HepG2 (cell line): ENCODE measurements around the gene HTR1D. TPM values are rescaled to one million over a fixed set of nuclear protein-coding genes. Genes with fewer than 3 reads are reported as not detected.

ENCODE experiments used
- ATAC-seq: fragments of 200-7000 bp; cut with Tn5 transposase; 3 replicates; pipeline ENCODE4 v1.9.1; 2020; ENCODE audit warnings: mild to moderate bottlenecking, moderate library complexity
- BruUV-seq: library from RNA; stranded (reverse); fragments of 400-500 nt; replicated peaks from 2 replicates; lab custom pipeline; 2021; lab: Mats Ljungman, UMichigan
- CTCF ChIA-PET: fragments of 300-600 bp; formaldehyde crosslinking; extraction: SDS; loops from one replicate; lab custom pipeline; 2021; ENCODE audit warnings: low total read pairs, inconsistent platforms, low intra/inter-chr PET ratio; lab: Yijun Ruan, JAX
- POLR2A ChIA-PET: fragments of 350-600 bp; sonication (Branson Sonifier 250); formaldehyde crosslinking; loops from one replicate; lab custom pipeline; 2020; ENCODE audit warnings: antibody characterized with exemption, inconsistent platforms; lab: Yijun Ruan, JAX
- DNase-seq: peaks from one replicate; pipeline ENCODE4 v3.0.0-alpha.2; 2015; ENCODE audit warnings: low spot score
- FAIRE-seq: peaks from 3 replicates; lab custom pipeline; 2011; peaks lifted over from hg19 to GRCh38; lab: Jason Lieb, UNC
- H2AFZ ChIP-seq: one replicate; pipeline ENCODE4 v1.6.1; 2011; ENCODE audit warnings: low read length, inconsistent platforms
- H3K27ac ChIP-seq: fragments of 300-600 bp; 3 replicates; pipeline ENCODE4 v1.8.0; 2011; ENCODE audit warnings: mixed run types, mild to moderate bottlenecking, mixed read lengths, low read length, inconsistent platforms; ENCODE audit not compliant: insufficient read depth; ENCODE audit errors: extremely low read length
- H3K27me3 ChIP-seq, 2 experiments: fragments of 200-600 bp in 1 of 2; 2 replicates in 1 of 2; 3 replicates in 1 of 2; pipeline versions ENCODE4 v1.6.0 to v1.8.0; 2011; ENCODE audit warnings: low read length in 2 of 2, mild to moderate bottlenecking in 2 of 2, moderate library complexity in 2 of 2, inconsistent platforms in 1 of 2; ENCODE audit not compliant: insufficient read depth in 2 of 2, control insufficient read depth in 1 of 2
- H3K36me3 ChIP-seq, 2 experiments: fragments of 200-600 bp in 1 of 2; replicated peaks in 1 of 2; 2 replicates in 1 of 2; 3 replicates in 1 of 2; pipeline versions ENCODE4 v1.5.1 to v1.8.0; 2011; ENCODE audit warnings: low read length in 2 of 2, inconsistent platforms in 1 of 2; ENCODE audit not compliant: insufficient read depth in 2 of 2, control insufficient read depth in 1 of 2
- H3K4me1 ChIP-seq: 2 replicates; pipeline ENCODE4 v1.5.1; 2012; ENCODE audit warnings: low read length, inconsistent platforms; ENCODE audit not compliant: insufficient read depth
- H3K4me2 ChIP-seq: 2 replicates; pipeline ENCODE4 v1.6.0; 2011; ENCODE audit warnings: low read depth, low read length, inconsistent platforms
- H3K4me3 ChIP-seq, 3 experiments: fragments of 200-600 bp in 1 of 3; sonication (generic), shearing (Covaris generic) in 1 of 3; replicated peaks in 1 of 3; 2 replicates each; pipeline ENCODE4 v1.5.1; 2011 to 2016; ENCODE audit warnings: low read length in 3 of 3, inconsistent platforms in 2 of 3, low read depth in 2 of 3, mild to moderate bottlenecking in 2 of 3, control low read depth in 1 of 3, mixed read lengths in 1 of 3; ENCODE audit not compliant: insufficient read depth in 1 of 3
- H3K79me2 ChIP-seq: one replicate; pipeline ENCODE4 v1.6.1; 2011; ENCODE audit warnings: low read length, inconsistent platforms; ENCODE audit not compliant: insufficient read depth
- H3K9ac ChIP-seq: 2 replicates; pipeline ENCODE4 v1.6.0; 2011; ENCODE audit warnings: mild to moderate bottlenecking, low read depth, low read length, inconsistent platforms; ENCODE audit not compliant: insufficient read depth
- H3K9me3 ChIP-seq: 2 replicates; pipeline ENCODE4 v1.5.1; 2012; ENCODE audit warnings: mild to moderate bottlenecking, low read length
- H4K20me1 ChIP-seq: 2 replicates; pipeline ENCODE4 v1.6.0; 2011; ENCODE audit warnings: inconsistent platforms, mild to moderate bottlenecking, low read length, moderate library complexity; ENCODE audit not compliant: insufficient read depth
- BCL6 ChIP-seq: IDR thresholded peaks from 2 replicates; pipeline ENCODE4 v1.6.1; 2016; ENCODE audit warnings: missing genetic modification reagents, missing compliant biosample characterization
- CEBPG ChIP-seq: IDR thresholded peaks from 2 replicates; pipeline ENCODE4 v1.6.1; 2016
- CHCHD3 ChIP-seq: sonication (generic); formaldehyde crosslinking; IDR thresholded peaks from 2 replicates; pipeline ENCODE4 v1.8.0; 2022; ENCODE audit warnings: mild to moderate bottlenecking, missing genetic modification reagents, moderate library complexity
- FOXP1 ChIP-seq, 2 experiments: fragments of 450-650 bp in 1 of 2; IDR thresholded peaks; 2 replicates each; pipeline ENCODE4 v1.6.1; 2017 to 2018; ENCODE audit warnings: antibody characterized with exemption in 1 of 2
- GATAD2A ChIP-seq: IDR thresholded peaks from 2 replicates; pipeline ENCODE4 v1.6.1; 2016
- HDAC1 ChIP-seq: sonication (generic); formaldehyde crosslinking; IDR thresholded peaks from 2 replicates; pipeline ENCODE4 v1.5.1; 2020; ENCODE audit warnings: mild to moderate bottlenecking, missing genetic modification reagents
- HNF4A ChIP-seq: sonication (generic); formaldehyde crosslinking; IDR thresholded peaks from 2 replicates; pipeline ENCODE4 v1.4.0; 2020; ENCODE audit warnings: missing genetic modification reagents
- NR2C2 ChIP-seq: sonication (generic); formaldehyde crosslinking; IDR thresholded peaks from 2 replicates; pipeline ENCODE4 v1.4.0; 2020; ENCODE audit warnings: missing genetic modification reagents, mild to moderate bottlenecking, moderate library complexity, borderline replicate concordance
- PAXIP1 ChIP-seq: sonication (generic); formaldehyde crosslinking; conservative IDR thresholded peaks from 2 replicates; pipeline ENCODE4 v1.4.0; 2020; ENCODE audit warnings: mild to moderate bottlenecking, missing genetic modification reagents, moderate library complexity
- POGK ChIP-seq: sonication (generic); formaldehyde crosslinking; conservative IDR thresholded peaks from 2 replicates; pipeline ENCODE4 v1.8.0; 2022; ENCODE audit warnings: mild to moderate bottlenecking, moderate library complexity, missing genetic modification reagents
- SAP130 ChIP-seq: IDR thresholded peaks from 2 replicates; pipeline ENCODE4 v1.6.1; 2016; ENCODE audit warnings: low read depth
- SRY ChIP-seq: sonication (generic); formaldehyde crosslinking; IDR thresholded peaks from 2 replicates; pipeline ENCODE4 v1.8.0; 2022; ENCODE audit warnings: mild to moderate bottlenecking, missing genetic modification reagents
- ZNF335 ChIP-seq: sonication (generic); formaldehyde crosslinking; IDR thresholded peaks from 2 replicates; pipeline ENCODE4 v1.4.0; 2020; ENCODE audit warnings: missing genetic modification reagents
- ZNF709 ChIP-seq: sonication (generic); formaldehyde crosslinking; IDR thresholded peaks from 2 replicates; pipeline ENCODE4 v1.5.0; 2020; ENCODE audit warnings: mild to moderate bottlenecking, missing genetic modification reagents
- WGBS: methylation state at CpG from one replicate; pipeline ENCODE4 v1.1.6; 2017; ENCODE audit warnings: low lambda C conversion rate; 5-methylcytosine and 5-hydroxymethylcytosine counted together
- in situ Hi-C: cut with HindIII; loops from 2 replicates; pipeline ENCODE4 v1.10.0; 2017; ENCODE audit warnings: low pct_unique_long_range_greater_than_20kb; ENCODE audit not compliant: extremely low pct_ligation_motif_present
- intact Hi-C: fragments of 100-400 bp; cut with micrococcal nuclease; formaldehyde crosslinking; loops from one replicate; pipeline ENCODE4 v1.10.0; 2022; ENCODE audit not compliant: unreplicated experiment
- polyA plus RNA-seq, 8 experiments: library from polyadenylated mRNA; depleted of rRNA in 3 of 8; stranded (reverse) in 7 of 8; unstranded in 1 of 8; fragments of >200 nt; fragmentation: Illumina TruSeq in 4 of 8; extraction: Trizol in 4 of 8; gene quantifications; 2 replicates each; pipeline versions ENCODE4 v1.2.1 to v1.2.3, GENCODE V29; 2011 to 2016; ENCODE audit warnings: low read depth in 4 of 8, missing spikeins in 1 of 8, mixed read lengths in 1 of 8; ENCODE audit not compliant: insufficient read depth in 1 of 8
- total RNA-seq, 5 experiments: library from RNA; depleted of rRNA; stranded (reverse); fragments of >200 nt; fragmentation: Illumina TruSeq; extraction: Trizol; gene quantifications; 2 replicates each; pipeline ENCODE4 v1.2.3, GENCODE V29; 2016; ENCODE audit warnings: low read depth in 1 of 5
- TF ChIP-seq, protein P1 (sequence below): sonication (generic); formaldehyde crosslinking; IDR thresholded peaks from 2 replicates; pipeline ENCODE4 v1.4.0; 2020; ENCODE audit warnings: missing genetic modification reagents, borderline replicate concordance

The HTR1D gene
- total and polyA plus RNA-seq, 2 of the 13 experiments (the other 11 are each of a cell fraction or from before 2014, with no cell fraction given), result 0.04 to 0.07 TPM

GRCh38 chr1:23222331-23222730, 5.0 kb upstream of the HTR1D start:
- ChIA-PET POLR2A (no interaction called here), CTCF (no interaction called here)
- in situ Hi-C loops, result no loop called here
- Histone ChIP-seq H3K4me1 (peaks cover 60% of the 10 kb centered on the region), H3K9me3 (no peaks in the 10 kb centered on the region), H2AFZ (no peak overlapping the region), H3K79me2 (no peaks in the 10 kb centered on the region), H3K36me3 (no peaks in the 10 kb centered on the region), H3K4me2 (peak overlapping the region; percentile 3; the same call in 1 of the 2 replicates), H3K4me3 (no peak overlapping the region), H4K20me1 (no peaks in the 10 kb centered on the region), H3K27ac (no peak overlapping the region), H3K9ac (no peak overlapping the region), H3K27me3 (peaks cover 3 to 5% of the 10 kb centered on the region in 2 experiments; a peak in 3 of 5 replicates)
- 2% methylated on average over 2 of the region's 2 CpGs for WGBS
- no TSS peak for BruUV-seq
- intact Hi-C loops, result no loop called here
- DNase-seq (peak; percentile 53), FAIRE-seq (peak; percentile 62), ATAC-seq (no peak)
- 0 out of 2 replicates have a peak, but pooled peaks have one; percentile 24 for TF ChIP-seq SAP130 (CRISPR knock-in tag)
- TF ChIP-seq POGK (CRISPR knock-in tag), result 0 out of 2 replicates have a peak, but pooled peaks have one; percentile 39
- TF ChIP-seq CEBPG (CRISPR knock-in tag), result peak; percentile 76
- TF ChIP-seq HNF4A (CRISPR knock-in tag), result peak; percentile 74
- TF ChIP-seq, protein P1, sequence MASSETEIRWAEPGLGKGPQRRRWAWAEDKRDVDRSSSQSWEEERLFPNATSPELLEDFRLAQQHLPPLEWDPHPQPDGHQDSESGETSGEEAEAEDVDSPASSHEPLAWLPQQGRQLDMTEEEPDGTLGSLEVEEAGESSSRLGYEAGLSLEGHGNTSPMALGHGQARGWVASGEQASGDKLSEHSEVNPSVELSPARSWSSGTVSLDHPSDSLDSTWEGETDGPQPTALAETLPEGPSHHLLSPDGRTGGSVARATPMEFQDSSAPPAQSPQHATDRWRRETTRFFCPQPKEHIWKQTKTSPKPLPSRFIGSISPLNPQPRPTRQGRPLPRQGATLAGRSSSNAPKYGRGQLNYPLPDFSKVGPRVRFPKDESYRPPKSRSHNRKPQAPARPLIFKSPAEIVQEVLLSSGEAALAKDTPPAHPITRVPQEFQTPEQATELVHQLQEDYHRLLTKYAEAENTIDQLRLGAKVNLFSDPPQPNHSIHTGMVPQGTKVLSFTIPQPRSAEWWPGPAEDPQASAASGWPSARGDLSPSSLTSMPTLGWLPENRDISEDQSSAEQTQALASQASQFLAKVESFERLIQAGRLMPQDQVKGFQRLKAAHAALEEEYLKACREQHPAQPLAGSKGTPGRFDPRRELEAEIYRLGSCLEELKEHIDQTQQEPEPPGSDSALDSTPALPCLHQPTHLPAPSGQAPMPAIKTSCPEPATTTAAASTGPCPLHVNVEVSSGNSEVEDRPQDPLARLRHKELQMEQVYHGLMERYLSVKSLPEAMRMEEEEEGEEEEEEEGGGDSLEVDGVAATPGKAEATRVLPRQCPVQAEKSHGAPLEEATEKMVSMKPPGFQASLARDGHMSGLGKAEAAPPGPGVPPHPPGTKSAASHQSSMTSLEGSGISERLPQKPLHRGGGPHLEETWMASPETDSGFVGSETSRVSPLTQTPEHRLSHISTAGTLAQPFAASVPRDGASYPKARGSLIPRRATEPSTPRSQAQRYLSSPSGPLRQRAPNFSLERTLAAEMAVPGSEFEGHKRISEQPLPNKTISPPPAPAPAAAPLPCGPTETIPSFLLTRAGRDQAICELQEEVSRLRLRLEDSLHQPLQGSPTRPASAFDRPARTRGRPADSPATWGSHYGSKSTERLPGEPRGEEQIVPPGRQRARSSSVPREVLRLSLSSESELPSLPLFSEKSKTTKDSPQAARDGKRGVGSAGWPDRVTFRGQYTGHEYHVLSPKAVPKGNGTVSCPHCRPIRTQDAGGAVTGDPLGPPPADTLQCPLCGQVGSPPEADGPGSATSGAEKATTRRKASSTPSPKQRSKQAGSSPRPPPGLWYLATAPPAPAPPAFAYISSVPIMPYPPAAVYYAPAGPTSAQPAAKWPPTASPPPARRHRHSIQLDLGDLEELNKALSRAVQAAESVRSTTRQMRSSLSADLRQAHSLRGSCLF (CRISPR knock-in tag), result no peak
- peak; percentile 68 for TF ChIP-seq BCL6 (CRISPR knock-in tag)
- no peak for TF ChIP-seq FOXP1 (IDR thresholded peaks at IDR 0.05)
- peak; percentile 30; the same call in 1 of the 2 replicates for TF ChIP-seq FOXP1 (CRISPR knock-in tag; IDR thresholded peaks at IDR 0.05)
- TF ChIP-seq NR2C2, result 0 out of 2 replicates have a peak, but pooled peaks have one; percentile 22
- 0 out of 2 replicates have a peak, but pooled peaks have one; percentile 25 for TF ChIP-seq ZNF709 (CRISPR knock-in tag)
- no peak for TF ChIP-seq SRY
- TF ChIP-seq ZNF335 (CRISPR knock-in tag), result no peak
- peak; percentile 85 for TF ChIP-seq GATAD2A (CRISPR knock-in tag)
- TF ChIP-seq PAXIP1 (CRISPR knock-in tag), result peak; percentile 26; the same call in 1 of the 2 replicates
- TF ChIP-seq CHCHD3, result no peak
- TF ChIP-seq HDAC1 (CRISPR knock-in tag), result peak; percentile 32; the same call in 1 of the 2 replicates
